Measurements from ENCODE around the gene KAZN.

KAZN gene

DNA sequence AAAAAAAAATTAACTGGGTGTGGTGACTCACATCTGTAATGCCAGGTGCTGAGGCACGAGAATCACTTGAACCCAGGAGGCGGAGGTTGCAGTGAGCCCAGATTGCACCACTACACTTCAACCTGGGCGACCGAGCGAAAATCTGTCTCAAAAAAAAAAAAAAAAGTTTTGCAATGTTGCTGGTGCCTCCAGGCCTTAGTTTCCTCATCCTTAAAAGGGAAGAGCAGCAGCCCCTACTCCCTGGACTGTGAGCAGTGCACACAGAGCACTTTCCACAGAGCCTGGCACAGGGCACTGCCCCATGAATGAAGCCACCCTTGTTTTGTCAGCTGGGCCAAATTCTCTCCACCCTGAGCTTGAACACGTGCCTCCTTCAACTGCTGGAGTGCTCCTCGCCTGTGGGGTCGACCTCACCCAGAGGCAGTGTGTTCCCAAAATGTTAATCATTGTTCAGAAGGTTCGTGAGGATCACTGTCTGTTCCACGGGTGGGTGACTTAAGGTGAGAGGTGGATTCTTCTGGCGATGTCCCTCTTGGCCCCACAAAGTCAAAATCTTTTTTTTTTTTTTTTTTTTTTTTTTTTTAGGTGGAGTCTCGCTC is 402.9 kb downstream of the KAZN start:
- no peak overlapping the region for H3K4me3 ChIP-seq (ENCODE audit: low read depth, low read length)
- TF ChIP-seq, protein P1, sequence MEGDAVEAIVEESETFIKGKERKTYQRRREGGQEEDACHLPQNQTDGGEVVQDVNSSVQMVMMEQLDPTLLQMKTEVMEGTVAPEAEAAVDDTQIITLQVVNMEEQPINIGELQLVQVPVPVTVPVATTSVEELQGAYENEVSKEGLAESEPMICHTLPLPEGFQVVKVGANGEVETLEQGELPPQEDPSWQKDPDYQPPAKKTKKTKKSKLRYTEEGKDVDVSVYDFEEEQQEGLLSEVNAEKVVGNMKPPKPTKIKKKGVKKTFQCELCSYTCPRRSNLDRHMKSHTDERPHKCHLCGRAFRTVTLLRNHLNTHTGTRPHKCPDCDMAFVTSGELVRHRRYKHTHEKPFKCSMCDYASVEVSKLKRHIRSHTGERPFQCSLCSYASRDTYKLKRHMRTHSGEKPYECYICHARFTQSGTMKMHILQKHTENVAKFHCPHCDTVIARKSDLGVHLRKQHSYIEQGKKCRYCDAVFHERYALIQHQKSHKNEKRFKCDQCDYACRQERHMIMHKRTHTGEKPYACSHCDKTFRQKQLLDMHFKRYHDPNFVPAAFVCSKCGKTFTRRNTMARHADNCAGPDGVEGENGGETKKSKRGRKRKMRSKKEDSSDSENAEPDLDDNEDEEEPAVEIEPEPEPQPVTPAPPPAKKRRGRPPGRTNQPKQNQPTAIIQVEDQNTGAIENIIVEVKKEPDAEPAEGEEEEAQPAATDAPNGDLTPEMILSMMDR (conservative IDR thresholded peaks at IDR 0.05; ENCODE audit: low read depth, low read length): no peak
- no peak for DNase-seq (ENCODE audit: low read depth)

DNA sequence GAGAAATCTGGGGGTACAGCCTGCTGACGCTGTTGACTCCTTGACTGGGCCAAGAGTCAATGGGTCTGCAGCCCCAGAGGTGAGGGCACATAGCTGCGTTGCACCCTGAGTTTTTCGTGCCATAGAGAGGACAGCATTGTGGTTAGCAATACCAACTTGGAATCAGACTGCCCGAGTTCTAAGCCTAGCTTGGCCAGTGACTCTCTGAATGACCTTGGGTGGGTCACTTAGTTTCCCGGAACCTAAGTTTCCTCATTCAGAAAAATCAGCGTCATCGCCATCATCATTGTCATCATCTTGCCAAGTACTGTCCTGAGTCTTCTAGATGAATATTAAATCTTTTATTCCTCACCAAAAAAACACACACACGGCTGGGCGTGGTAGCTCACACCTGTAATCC is 403.8 kb downstream of the KAZN start:
- H3K4me3 ChIP-seq (ENCODE audit: low read depth, low read length): no peak overlapping the region
- no peak for DNase-seq (ENCODE audit: low read depth)
- TF ChIP-seq, protein P1 (conservative IDR thresholded peaks at IDR 0.05; ENCODE audit: low read depth, low read length): no peak

DNA sequence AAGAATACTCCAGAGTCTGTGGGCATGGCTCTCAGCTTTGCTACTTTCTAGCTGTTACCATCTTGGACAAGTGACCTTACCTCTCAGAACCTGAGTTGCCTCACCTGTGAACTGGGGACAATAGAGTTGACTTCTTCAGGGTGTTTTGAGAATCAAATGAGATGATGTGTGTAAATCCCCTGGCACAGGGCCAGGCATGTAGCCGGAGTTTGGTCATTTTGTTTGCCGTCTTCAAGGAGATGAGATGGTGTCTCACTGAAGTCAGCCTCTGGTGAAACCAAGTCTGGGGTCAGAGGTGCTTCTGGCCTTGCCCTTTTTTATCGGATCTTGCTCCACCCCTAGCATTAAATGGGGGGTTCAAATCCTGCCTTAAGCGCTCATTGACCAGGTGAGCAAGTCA is 405.9 kb downstream of the KAZN start:
- DNase-seq (ENCODE audit: low read depth): peak; percentile 53
- no peak overlapping the region for H3K4me3 ChIP-seq (ENCODE audit: low read depth, low read length)
- TF ChIP-seq, protein P1 (conservative IDR thresholded peaks at IDR 0.05; ENCODE audit: low read depth, low read length): no peak

DNA sequence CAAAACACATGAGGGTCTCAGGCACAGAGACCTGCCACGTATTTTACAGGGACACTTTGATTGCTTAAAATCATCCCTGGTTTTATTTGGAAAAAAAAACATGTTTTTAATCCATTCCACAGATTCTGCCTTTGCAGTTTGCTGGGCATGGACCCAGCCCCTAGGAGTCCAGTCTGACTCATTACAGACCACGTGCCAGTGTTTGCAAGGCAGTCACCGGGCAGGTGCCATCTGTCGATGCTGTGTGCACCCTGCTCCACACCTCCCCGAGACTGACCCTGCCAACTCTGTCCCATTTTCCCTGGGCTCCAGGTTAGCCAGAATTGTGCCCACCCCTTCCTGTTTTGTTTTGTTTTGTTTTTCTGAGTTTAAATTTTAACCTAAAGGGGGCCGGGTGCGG is 406.6 kb downstream of the KAZN start:
- TF ChIP-seq, protein P1 (conservative IDR thresholded peaks at IDR 0.05; ENCODE audit: low read depth, low read length): no peak

DNA sequence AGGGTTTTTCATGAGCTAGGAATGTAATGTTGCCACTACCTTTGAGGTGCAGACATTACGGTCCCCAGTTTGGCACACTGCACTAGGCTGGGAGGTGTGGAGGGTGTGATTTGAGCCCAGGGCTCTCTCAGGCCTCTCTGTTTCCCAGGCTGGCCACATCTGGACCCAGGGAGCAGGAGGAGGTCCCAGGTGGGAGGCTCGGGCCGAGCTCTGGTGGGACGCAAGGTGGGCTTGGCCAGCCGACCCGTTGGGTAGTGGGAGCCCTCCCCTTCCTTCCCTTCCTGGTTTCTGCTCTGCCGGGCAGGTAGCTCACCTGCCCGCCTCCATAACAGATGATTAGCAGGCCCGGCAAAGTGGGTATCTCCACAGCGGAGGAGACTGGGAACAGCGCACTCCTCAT is 408.9 kb downstream of the KAZN start:
- TF ChIP-seq, protein P1 (conservative IDR thresholded peaks at IDR 0.05; ENCODE audit: low read depth, low read length): no peak
- DNase-seq (ENCODE audit: low read depth): no peak
- no peak overlapping the region for H3K4me3 ChIP-seq (ENCODE audit: low read depth, low read length)

More for the DNA sequence above, 406.6 kb downstream of the KAZN start:
- no peak for DNase-seq (ENCODE audit: low read depth)
- H3K4me3 ChIP-seq (ENCODE audit: low read depth, low read length): no peak overlapping the region

DNA sequence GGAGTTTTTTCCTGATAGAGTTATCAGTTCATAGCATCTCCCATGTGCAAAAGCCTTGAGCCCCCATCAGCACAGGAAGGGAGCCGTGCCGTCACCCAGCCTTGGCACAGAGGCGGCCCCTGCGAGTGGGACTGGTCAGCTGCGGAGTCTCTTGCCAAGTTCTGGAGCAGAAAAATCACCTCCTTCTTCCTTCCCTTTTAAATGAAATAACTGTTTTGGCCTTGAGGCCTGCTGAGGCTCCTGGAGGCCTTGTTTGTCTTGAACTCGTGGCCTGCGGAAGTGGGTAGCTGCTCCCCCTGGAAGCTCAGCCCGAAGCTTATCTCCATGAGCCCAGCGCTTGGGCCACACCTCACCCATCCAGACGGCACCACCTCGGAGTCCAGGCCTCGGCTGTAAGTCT is 409.4 kb downstream of the KAZN start:
- peak; percentile 12 for DNase-seq (ENCODE audit: low read depth)
- no peak overlapping the region for H3K4me3 ChIP-seq (ENCODE audit: low read depth, low read length)
- TF ChIP-seq, protein P1 (conservative IDR thresholded peaks at IDR 0.05; ENCODE audit: low read depth, low read length): no peak

Data from choroid plexus epithelial cell (primary cell).